Right renal cortex interstitium (tissue), 3 donors: ENCODE measurements around the gene PDE4B. TPM values are rescaled to one million over a fixed set of nuclear protein-coding genes. Genes with fewer than 3 reads are reported as not detected.
"Not testable (repeated sequence)": the region's sequence is repeated elsewhere in the genome, so short reads cannot be mapped to it uniquely, and the experiment has no call there.

Source experiments
- DNase-seq, 3 donors: peaks; one replicate each; pipeline ENCODE4 v3.0.0-alpha.2; 2013; ENCODE audit warnings: low read depth in 3 of 3, low spot score in 2 of 3
- polyA plus RNA-seq, 3 donors: library from polyadenylated mRNA; unstranded; fragments of 120-200 nt; gene quantifications; one replicate each; pipeline ENCODE4 v1.2.1, GENCODE V29; 2013; ENCODE audit not compliant: insufficient read length in 3 of 3

Gene PDE4B
- polyA plus RNA-seq, 3 donors, result 7.3 to 10.0 (median 10.0) TPM

- no peak for DNase-seq
Observed at GRCh38 chr1:66296951-66297350, 504.3 kb downstream of the PDE4B start.

- DNase-seq, result no peak
Observed at GRCh38 chr1:66298464-66298863, 505.8 kb downstream of the PDE4B start.

- no peak for DNase-seq
Observed at GRCh38 chr1:66300280-66300971, 507.7 kb downstream of the PDE4B start.

GRCh38 chr1:66300972-66301451 is 508.3 kb downstream of the PDE4B start:
- no peak for DNase-seq

GRCh38 chr1:66302184-66302742 is 509.6 kb downstream of the PDE4B start:
- no peak for DNase-seq

GRCh38 chr1:66302815-66303214 is 510.1 kb downstream of the PDE4B start:
- no peak for DNase-seq

GRCh38 chr1:66303646-66304045 is 511.0 kb downstream of the PDE4B start:
- DNase-seq, result no peak

GRCh38 chr1:66304128-66304527 is 511.4 kb downstream of the PDE4B start:
- DNase-seq, result no peak

- no peak for DNase-seq
Observed at GRCh38 chr1:66305927-66306326, 513.2 kb downstream of the PDE4B start.

- no peak for DNase-seq
Observed at GRCh38 chr1:66309006-66309741, 516.5 kb downstream of the PDE4B start.

GRCh38 chr1:66311092-66311491 is 518.4 kb downstream of the PDE4B start:
- DNase-seq, result no peak

- DNase-seq, result no peak
Observed at GRCh38 chr1:66311628-66312027, 518.9 kb downstream of the PDE4B start.

GRCh38 chr1:66312271-66312990 is 519.7 kb downstream of the PDE4B start:
- peak in 1 of 3 donors; percentile 45 for DNase-seq

GRCh38 chr1:66313429-66313828 is 520.7 kb downstream of the PDE4B start:
- no peak for DNase-seq

- DNase-seq, result no peak
Observed at GRCh38 chr1:66315671-66316070, 523.0 kb downstream of the PDE4B start.

GRCh38 chr1:66316464-66317247 is 524.0 kb downstream of the PDE4B start:
- DNase-seq, result no peak

GRCh38 chr1:66317248-66317515 is 524.5 kb downstream of the PDE4B start:
- DNase-seq, result no peak

GRCh38 chr1:66320231-66320630 is 527.5 kb downstream of the PDE4B start:
- DNase-seq, result no peak

- DNase-seq, result not testable (repeated sequence)
Observed at GRCh38 chr1:66322462-66322861, 529.8 kb downstream of the PDE4B start.

GRCh38 chr1:66323958-66324625 is 531.4 kb downstream of the PDE4B start:
- no peak for DNase-seq
